Trophoblast cell (in vitro differentiated cells and primary cell): ENCODE measurements around the gene ESD.

Experiments
- DNase-seq, 2 donors: peaks; one replicate each; pipeline ENCODE4 v3.0.0-alpha.2; 2016
- H2AFZ ChIP-seq: 2 replicates; pipeline ENCODE4 v1.6.1; 2013; ENCODE audit warnings: low read length, moderate library complexity, mild to moderate bottlenecking; ENCODE audit not compliant: insufficient read depth, poor library complexity
- H2AK5ac ChIP-seq: 2 replicates; pipeline ENCODE4 v1.6.1; 2013; ENCODE audit warnings: mild to moderate bottlenecking, low read length
- H2BK120ac ChIP-seq: 2 replicates; pipeline ENCODE4 v1.6.1; 2013; ENCODE audit warnings: low read length, mild to moderate bottlenecking, moderate library complexity; ENCODE audit not compliant: insufficient read depth, poor library complexity
- H2BK12ac ChIP-seq: 2 replicates; pipeline ENCODE4 v1.6.1; 2013; ENCODE audit warnings: mild to moderate bottlenecking, low read length, moderate library complexity
- H2BK5ac ChIP-seq: 2 replicates; pipeline ENCODE4 v1.6.1; 2013; ENCODE audit warnings: low read length, low read depth, moderate library complexity, mild to moderate bottlenecking; ENCODE audit not compliant: poor library complexity
- H3K14ac ChIP-seq: 2 replicates; pipeline ENCODE4 v1.6.1; 2013; ENCODE audit warnings: mild to moderate bottlenecking, low read length
- H3K18ac ChIP-seq: 2 replicates; pipeline ENCODE4 v1.6.1; 2013; ENCODE audit warnings: mild to moderate bottlenecking, low read length
- H3K23ac ChIP-seq: 2 replicates; pipeline ENCODE4 v1.6.1; 2013; ENCODE audit warnings: low read length
- H3K27ac ChIP-seq: 2 replicates; pipeline ENCODE4 v1.5.1; 2013; ENCODE audit warnings: low read depth, mild to moderate bottlenecking, inconsistent platforms, low read length, moderate library complexity
- H3K27me3 ChIP-seq: 2 replicates; pipeline ENCODE4 v1.6.1; 2013; ENCODE audit warnings: inconsistent platforms, mild to moderate bottlenecking, low read length, moderate library complexity; ENCODE audit not compliant: insufficient read depth
- H3K36me3 ChIP-seq, 2 experiments: 1 replicate in 1 of 2; 2 replicates in 1 of 2; pipeline ENCODE4 v1.6.1; 2013; ENCODE audit warnings: low read length in 2 of 2, mild to moderate bottlenecking in 2 of 2, moderate library complexity in 1 of 2; ENCODE audit not compliant: insufficient read depth in 2 of 2, control insufficient read depth in 1 of 2
- H3K4ac ChIP-seq: 2 replicates; pipeline ENCODE4 v1.6.1; 2013; ENCODE audit warnings: low read depth, mild to moderate bottlenecking, low read length, moderate library complexity
- H3K4me1 ChIP-seq, 2 experiments: 1 replicate in 1 of 2; 2 replicates in 1 of 2; pipeline ENCODE4 v1.6.1; 2013; ENCODE audit warnings: low read length in 2 of 2, mild to moderate bottlenecking in 2 of 2, moderate library complexity in 1 of 2; ENCODE audit not compliant: insufficient read depth in 2 of 2, control insufficient read depth in 1 of 2
- H3K4me2 ChIP-seq: 2 replicates; pipeline ENCODE4 v1.6.1; 2013; ENCODE audit warnings: inconsistent platforms, mild to moderate bottlenecking, low read length, moderate library complexity
- H3K4me3 ChIP-seq: 2 replicates; pipeline ENCODE4 v1.5.1; 2013; ENCODE audit warnings: mild to moderate bottlenecking, low read depth, low read length, inconsistent platforms
- H3K79me1 ChIP-seq: one replicate; pipeline ENCODE4 v1.6.1; 2013; ENCODE audit warnings: low read length
- H3K79me2 ChIP-seq: 2 replicates; pipeline ENCODE4 v1.6.1; 2013; ENCODE audit warnings: low read length, mild to moderate bottlenecking; ENCODE audit not compliant: control insufficient read depth, insufficient read depth, poor library complexity
- H3K9ac ChIP-seq: 2 replicates; pipeline ENCODE4 v1.6.1; 2013; ENCODE audit warnings: mild to moderate bottlenecking, low read length
- H3K9me3 ChIP-seq: 2 replicates; pipeline ENCODE4 v1.6.1; 2013; ENCODE audit warnings: low read depth, mild to moderate bottlenecking, control low read depth, inconsistent platforms, low read length; ENCODE audit not compliant: insufficient read depth
- H4K12ac ChIP-seq: 2 replicates; pipeline ENCODE4 v1.6.1; 2013; ENCODE audit warnings: low read depth, mild to moderate bottlenecking, low read length, moderate library complexity
- H4K8ac ChIP-seq: 2 replicates; pipeline ENCODE4 v1.6.1; 2013; ENCODE audit warnings: low read depth, mild to moderate bottlenecking, low read length, moderate library complexity
- H4K91ac ChIP-seq: one replicate; pipeline ENCODE4 v1.6.1; 2013; ENCODE audit warnings: low read depth, mild to moderate bottlenecking, low read length, moderate library complexity
- WGBS: extraction: QIAGEN DNeasy Blood & Tissue Kit; methylation state at CpG from one replicate; pipeline ENCODE4 v1.1.7; 2013; ENCODE audit warnings: missing lambda C conversion rate; ENCODE audit not compliant: insufficient read length, insufficient coverage; ENCODE audit errors: extremely low coverage; 5-methylcytosine and 5-hydroxymethylcytosine counted together

Gene ESD

DNA sequence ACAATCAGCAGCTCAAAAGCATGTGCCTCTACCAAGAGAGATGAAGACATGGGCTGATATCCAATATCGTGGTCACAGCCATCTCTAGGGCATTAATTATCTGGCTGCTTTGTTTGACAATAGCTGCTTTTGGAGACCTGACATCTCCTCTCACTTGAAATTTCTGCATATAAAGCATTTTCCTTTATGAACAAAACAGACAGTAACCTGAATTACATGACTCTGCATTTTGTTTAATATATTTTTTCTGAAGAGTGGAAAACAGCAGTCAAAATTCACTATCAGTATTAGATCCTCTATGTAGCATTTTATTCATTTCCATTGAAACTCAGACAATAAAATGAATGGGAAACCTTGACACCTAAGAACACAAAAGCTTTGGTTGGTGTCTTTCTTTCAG is 42.4 kb upstream of the ESD start:
- Histone ChIP-seq H3K9ac (no peak overlapping the region), H3K23ac (no peak overlapping the region), H3K18ac (no peak overlapping the region), H3K27me3 (no peaks in the 10 kb centered on the region), H3K79me2 (no peaks in the 10 kb centered on the region), H2BK120ac (no peak overlapping the region), H3K4me1 (peaks cover 0 to 1% of the 10 kb centered on the region in 2 experiments), H3K4ac (no peak overlapping the region), H3K14ac (no peak overlapping the region), H3K9me3 (peaks cover 3% of the 10 kb centered on the region), H2AFZ (no peak overlapping the region), H3K4me2 (no peak overlapping the region), H3K36me3 (no peaks in the 10 kb centered on the region), H3K27ac (no peak overlapping the region), H4K8ac (no peak overlapping the region), H3K4me3 (no peak overlapping the region), H2BK5ac (no peak overlapping the region), H4K91ac (no peak overlapping the region), H3K79me1 (no peaks in the 10 kb centered on the region), H2AK5ac (no peak overlapping the region), H4K12ac (no peak overlapping the region), H2BK12ac (no peak overlapping the region)
- no peak for DNase-seq
- WGBS: no CpG with 5 or more reads among the region's 1 CpG

DNA sequence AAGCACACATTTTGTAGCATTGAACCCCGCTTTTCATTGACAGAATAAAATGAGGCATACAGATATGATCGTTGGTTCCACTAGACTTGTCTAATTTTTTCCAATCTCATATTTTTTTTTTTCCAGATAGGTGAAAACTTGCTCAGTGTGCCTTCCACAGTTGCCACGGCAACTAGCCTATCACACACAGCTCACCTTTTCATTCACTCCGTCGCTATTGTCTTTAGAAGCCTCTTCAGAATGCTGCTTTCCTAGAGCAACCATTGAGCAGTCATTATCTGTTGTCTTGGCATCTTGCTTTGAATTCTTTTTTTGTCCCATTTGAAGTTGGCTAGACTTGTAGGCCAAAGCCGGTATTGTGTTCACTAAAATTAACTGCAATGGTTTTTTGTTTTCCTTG is 37.7 kb upstream of the ESD start:
- Histone ChIP-seq H2AFZ (no peak overlapping the region), H4K8ac (no peak overlapping the region), H3K79me1 (no peaks in the 10 kb centered on the region), H3K4me1 (no peaks in the 10 kb centered on the region), H2BK120ac (no peak overlapping the region), H4K12ac (no peak overlapping the region), H3K36me3 (no peaks in the 10 kb centered on the region), H3K14ac (no peak overlapping the region), H3K4me3 (no peak overlapping the region), H2BK5ac (no peak overlapping the region), H4K91ac (no peak overlapping the region), H3K27ac (no peak overlapping the region), H2BK12ac (no peak overlapping the region), H3K79me2 (no peaks in the 10 kb centered on the region), H3K18ac (no peak overlapping the region), H3K27me3 (no peaks in the 10 kb centered on the region), H3K4me2 (no peak overlapping the region), H3K9me3 (no peaks in the 10 kb centered on the region), H2AK5ac (no peak overlapping the region), H3K23ac (no peak overlapping the region), H3K4ac (no peak overlapping the region), H3K9ac (no peak overlapping the region)
- no peak for DNase-seq
- WGBS: no CpG with 5 or more reads among the region's 6 CpGs

DNA sequence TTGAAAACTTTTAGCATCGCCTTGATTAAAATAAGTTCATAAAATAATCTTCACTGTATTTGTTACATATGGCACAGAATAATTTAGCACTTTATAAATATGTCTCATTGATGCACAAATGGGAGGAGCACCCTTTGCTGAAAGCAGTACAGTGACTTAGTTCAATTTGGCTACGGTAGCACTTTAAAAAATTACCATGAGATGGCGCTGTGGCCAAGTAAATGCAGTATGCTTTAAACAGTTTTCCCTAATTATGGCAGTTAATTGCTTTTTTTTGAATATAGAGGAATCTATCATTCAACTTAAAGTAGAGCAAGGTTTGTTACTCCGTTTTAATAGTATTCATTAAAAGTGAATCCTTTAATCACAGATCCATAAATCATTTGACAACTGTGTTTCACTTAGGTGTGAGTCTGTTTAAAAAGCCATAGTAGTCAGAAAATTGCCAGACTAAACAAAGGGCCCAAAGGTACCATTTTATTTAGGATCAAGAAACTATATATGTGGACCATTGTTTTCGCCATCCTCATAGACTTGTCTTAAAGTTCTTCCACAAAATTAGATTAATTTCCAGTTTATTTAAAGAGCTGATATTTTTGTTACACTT is 34.7 kb upstream of the ESD start:
- no peaks in the 10 kb centered on the region for H3K79me2 ChIP-seq
- H4K91ac ChIP-seq: no peak overlapping the region
- no peak overlapping the region for H3K18ac ChIP-seq
- H2AK5ac ChIP-seq: no peak overlapping the region
- no peak overlapping the region for H3K9ac ChIP-seq
- H3K23ac ChIP-seq: no peak overlapping the region
- H3K14ac ChIP-seq: no peak overlapping the region
- H3K4ac ChIP-seq: no peak overlapping the region
- no peak overlapping the region for H2BK5ac ChIP-seq
- no peak overlapping the region for H4K8ac ChIP-seq
- H3K4me2 ChIP-seq: no peak overlapping the region
- peak; percentile 65 to 83 for DNase-seq
- H2BK12ac ChIP-seq: no peak overlapping the region
- H3K4me1 ChIP-seq: no peaks in the 10 kb centered on the region
- H3K4me3 ChIP-seq: no peak overlapping the region
- no peak overlapping the region for H3K27ac ChIP-seq
- H2AFZ ChIP-seq: no peak overlapping the region
- WGBS: no CpG with 5 or more reads among the region's 5 CpGs
- H3K27me3 ChIP-seq: no peaks in the 10 kb centered on the region
- H4K12ac ChIP-seq: no peak overlapping the region
- no peaks in the 10 kb centered on the region for H3K9me3 ChIP-seq
- H3K79me1 ChIP-seq: no peaks in the 10 kb centered on the region
- no peaks in the 10 kb centered on the region for H3K36me3 ChIP-seq
- H2BK120ac ChIP-seq: no peak overlapping the region

DNA sequence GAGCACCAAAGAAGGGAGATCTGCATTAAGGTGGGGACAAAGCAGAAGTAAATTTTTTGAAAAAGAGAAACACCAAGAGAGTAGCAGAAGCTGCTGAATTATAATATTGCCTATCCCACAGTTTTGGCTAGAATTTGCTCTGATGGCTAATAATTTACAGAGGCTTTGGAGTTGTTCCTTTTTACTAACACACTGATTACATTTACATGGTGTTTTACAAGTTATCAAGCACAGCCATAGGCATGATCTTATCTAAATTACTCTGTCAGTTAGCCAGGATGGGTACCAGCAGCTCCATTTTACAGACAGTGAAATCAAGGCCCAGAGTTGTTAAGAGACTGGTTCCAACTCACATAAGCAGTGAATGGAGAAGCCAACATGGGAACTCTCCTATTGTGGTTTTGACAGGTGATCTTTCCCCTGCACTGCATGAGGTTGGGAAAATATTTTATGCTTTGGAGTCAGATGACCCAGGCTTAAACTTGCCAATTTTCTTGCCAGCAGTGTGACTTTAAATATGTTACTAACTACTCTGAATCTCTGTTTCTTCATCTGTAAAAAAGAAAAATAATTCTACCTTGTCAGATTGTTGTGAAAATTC is 33.5 kb upstream of the ESD start:
- Histone ChIP-seq H3K9ac (no peak overlapping the region), H2AK5ac (no peak overlapping the region), H3K36me3 (no peaks in the 10 kb centered on the region), H3K4me2 (no peak overlapping the region), H4K12ac (no peak overlapping the region), H3K4me3 (no peak overlapping the region), H3K9me3 (no peaks in the 10 kb centered on the region), H3K18ac (no peak overlapping the region), H3K4me1 (no peaks in the 10 kb centered on the region), H3K79me1 (no peaks in the 10 kb centered on the region), H4K8ac (no peak overlapping the region), H2AFZ (no peak overlapping the region), H3K14ac (no peak overlapping the region), H4K91ac (no peak overlapping the region), H3K27ac (no peak overlapping the region), H3K27me3 (no peaks in the 10 kb centered on the region), H2BK12ac (no peak overlapping the region), H2BK5ac (no peak overlapping the region), H3K4ac (no peak overlapping the region), H2BK120ac (no peak overlapping the region), H3K23ac (no peak overlapping the region), H3K79me2 (no peaks in the 10 kb centered on the region)
- peak in 1 of 2 donors; percentile 15 for DNase-seq
